GM12801 (cell line): ENCODE results near the gene ALKBH2.

Experiments
- CTCF ChIP-seq: IDR thresholded peaks from one replicate; pipeline ENCODE4 v1.5.1; 2011; ENCODE audit warnings: control low read depth; ENCODE audit not compliant: insufficient read length; ENCODE audit errors: extremely low read depth

The ALKBH2 gene

GRCh38 chr12:109110988-109111495 is 17.8 kb upstream of the ALKBH2 start:
- no peak for TF ChIP-seq CTCF

GRCh38 chr12:109109746-109110350 is 16.6 kb upstream of the ALKBH2 start:
- no peak for TF ChIP-seq CTCF

- TF ChIP-seq CTCF: no peak
Observed at GRCh38 chr12:109105176-109105575, 11.9 kb upstream of the ALKBH2 start.

GRCh38 chr12:109102491-109102890 is 9.2 kb upstream of the ALKBH2 start:
- TF ChIP-seq CTCF: no peak

GRCh38 chr12:109100741-109101140 is 7.5 kb upstream of the ALKBH2 start:
- TF ChIP-seq CTCF: no peak

- no peak for TF ChIP-seq CTCF
Observed at GRCh38 chr12:109099431-109100020, 6.3 kb upstream of the ALKBH2 start.

GRCh38 chr12:109098651-109099050 is 5.4 kb upstream of the ALKBH2 start:
- TF ChIP-seq CTCF: no peak
